RWPE1 (cell line): Measurements from ENCODE around the gene UHRF1.
"Not testable (repeated sequence)": the region's sequence is repeated elsewhere in the genome, so short reads cannot be mapped to it uniquely, and the experiment has no call there.

ENCODE experiments used
- CTCF ChIA-PET: fragments of 350-600 bp; sonication (Branson Sonifier 250); formaldehyde crosslinking; extraction: SDS; loops from one replicate; lab custom pipeline; 2021; lab: Yijun Ruan, JAX
- POLR2A ChIA-PET: fragments of 400-600 bp; formaldehyde crosslinking; extraction: SDS; loops from one replicate; lab custom pipeline; 2020; ENCODE audit warnings: antibody characterized with exemption; ENCODE audit not compliant: low non-redundant PET; lab: Yijun Ruan, JAX
- DNase-seq: peaks from one replicate; pipeline ENCODE4 v3.0.0; 2012; ENCODE audit warnings: low spot score
- H3K27ac ChIP-seq: fragments of 450-650 bp; 2 replicates; pipeline ENCODE4 v1.5.1; 2017
- TF ChIP-seq, protein P1 (sequence below): fragments of 450-650 bp; conservative IDR thresholded peaks from 2 replicates; pipeline ENCODE4 v1.5.1; 2017; ENCODE audit warnings: low read depth, mild to moderate bottlenecking

UHRF1 gene

DNA sequence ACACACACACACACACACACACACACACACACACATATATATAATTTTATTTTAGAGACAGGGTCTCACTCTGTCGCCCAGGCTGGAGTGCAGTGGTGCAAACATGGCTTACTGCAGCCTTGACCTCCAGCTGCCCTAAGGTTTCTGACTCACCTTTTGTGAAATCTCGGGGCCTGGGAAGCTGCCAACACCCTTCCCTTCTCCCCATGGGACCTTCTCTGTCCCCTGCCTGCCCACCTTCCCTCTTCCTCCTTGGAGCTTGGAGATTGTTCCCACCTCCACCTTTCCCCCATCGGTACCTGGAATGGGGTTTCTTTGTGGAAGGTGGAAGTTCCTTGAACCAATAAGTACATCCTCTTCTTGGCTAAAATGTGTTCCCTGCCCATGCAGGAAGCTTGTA is 12.9 kb upstream of the UHRF1 start:
- peak; percentile 56 for DNase-seq
- TF ChIP-seq, protein P1, sequence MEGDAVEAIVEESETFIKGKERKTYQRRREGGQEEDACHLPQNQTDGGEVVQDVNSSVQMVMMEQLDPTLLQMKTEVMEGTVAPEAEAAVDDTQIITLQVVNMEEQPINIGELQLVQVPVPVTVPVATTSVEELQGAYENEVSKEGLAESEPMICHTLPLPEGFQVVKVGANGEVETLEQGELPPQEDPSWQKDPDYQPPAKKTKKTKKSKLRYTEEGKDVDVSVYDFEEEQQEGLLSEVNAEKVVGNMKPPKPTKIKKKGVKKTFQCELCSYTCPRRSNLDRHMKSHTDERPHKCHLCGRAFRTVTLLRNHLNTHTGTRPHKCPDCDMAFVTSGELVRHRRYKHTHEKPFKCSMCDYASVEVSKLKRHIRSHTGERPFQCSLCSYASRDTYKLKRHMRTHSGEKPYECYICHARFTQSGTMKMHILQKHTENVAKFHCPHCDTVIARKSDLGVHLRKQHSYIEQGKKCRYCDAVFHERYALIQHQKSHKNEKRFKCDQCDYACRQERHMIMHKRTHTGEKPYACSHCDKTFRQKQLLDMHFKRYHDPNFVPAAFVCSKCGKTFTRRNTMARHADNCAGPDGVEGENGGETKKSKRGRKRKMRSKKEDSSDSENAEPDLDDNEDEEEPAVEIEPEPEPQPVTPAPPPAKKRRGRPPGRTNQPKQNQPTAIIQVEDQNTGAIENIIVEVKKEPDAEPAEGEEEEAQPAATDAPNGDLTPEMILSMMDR = no peak
- ChIA-PET CTCF (no interaction called here), POLR2A (no interaction called here)
- peak overlapping the region; percentile 53 for H3K27ac ChIP-seq

DNA sequence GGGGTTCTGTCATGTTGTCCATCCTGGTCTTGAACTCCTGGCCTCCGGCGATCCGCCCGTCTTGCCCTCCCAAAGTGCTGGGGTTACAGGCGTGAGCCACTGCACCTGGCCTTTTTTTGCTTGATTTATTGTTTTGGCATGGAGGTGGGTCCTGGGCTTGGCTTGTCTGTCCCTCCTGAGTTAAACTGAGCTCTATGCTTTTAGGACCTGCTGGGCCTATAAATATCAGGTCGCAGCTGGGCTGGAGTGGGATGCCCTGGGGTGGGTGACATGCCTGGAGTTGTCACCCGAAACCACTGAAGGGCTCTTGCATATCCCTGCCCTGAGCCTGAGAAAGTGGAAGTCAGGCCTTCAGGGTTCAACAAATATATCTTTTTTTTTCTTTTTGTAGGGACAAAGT is 12.2 kb upstream of the UHRF1 start:
- peak overlapping the region; percentile 53 for H3K27ac ChIP-seq
- TF ChIP-seq, protein P1 = no peak
- no peak for DNase-seq
- CTCF ChIA-PET = no interaction called here
- POLR2A ChIA-PET = no interaction called here

DNA sequence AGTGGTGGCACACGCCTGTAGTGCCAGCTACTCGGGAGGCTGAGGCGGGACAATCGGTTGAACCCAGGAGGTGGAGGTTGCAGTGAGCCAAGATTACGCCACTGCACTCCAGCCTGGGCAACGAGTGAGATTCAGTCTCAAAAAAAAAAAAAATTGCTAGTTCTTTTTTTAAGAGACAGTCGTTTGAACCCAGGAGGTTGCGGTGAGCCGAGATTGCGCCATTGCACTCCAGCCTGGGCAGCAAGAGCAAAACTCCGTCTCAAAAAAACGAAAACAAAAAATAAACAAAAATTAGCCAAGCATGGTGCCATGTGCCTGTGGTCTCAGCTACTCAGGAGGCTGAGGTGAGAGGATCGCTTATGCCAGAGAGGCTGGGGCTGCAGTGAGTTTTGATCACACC is 8.4 kb upstream of the UHRF1 start:
- H3K27ac ChIP-seq, DNase-seq, POLR2A ChIA-PET, CTCF ChIA-PET: not testable (repeated sequence)

DNA sequence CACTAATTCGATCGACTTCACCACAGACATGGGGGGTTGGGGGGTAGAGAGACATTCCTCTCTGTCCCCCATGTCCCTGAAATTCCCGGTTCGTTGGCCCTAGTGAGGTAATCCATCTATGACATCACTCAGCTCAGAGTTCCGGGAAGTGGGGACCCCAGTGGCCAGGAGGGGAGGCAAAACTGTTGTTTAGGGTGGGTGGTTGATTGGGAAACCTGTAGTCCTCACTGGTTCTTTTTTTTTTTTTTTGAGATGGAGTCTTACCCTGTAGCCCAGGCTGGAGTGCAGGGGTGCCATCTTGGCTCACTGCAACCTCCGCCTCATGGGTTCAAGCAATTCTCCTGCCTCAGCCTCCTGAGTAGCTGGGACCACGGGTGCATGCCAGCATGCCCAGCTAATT is 6.5 kb upstream of the UHRF1 start, which contains the start of gene ARRDC5:
Gene ARRDC5, minus strand, starts transcription at position 101 of the 400 bp plus-strand sequence. Its CDS starts 71 bp downstream, at position 30.
- TF ChIP-seq, protein P1 = no peak
- DNase-seq = no peak
- POLR2A ChIA-PET = no interaction called here
- CTCF ChIA-PET = no interaction called here
- 0 out of 2 replicates have a peak within 1 kb of the TSS, but pooled peaks have one; percentile 3 for H3K27ac ChIP-seq

DNA sequence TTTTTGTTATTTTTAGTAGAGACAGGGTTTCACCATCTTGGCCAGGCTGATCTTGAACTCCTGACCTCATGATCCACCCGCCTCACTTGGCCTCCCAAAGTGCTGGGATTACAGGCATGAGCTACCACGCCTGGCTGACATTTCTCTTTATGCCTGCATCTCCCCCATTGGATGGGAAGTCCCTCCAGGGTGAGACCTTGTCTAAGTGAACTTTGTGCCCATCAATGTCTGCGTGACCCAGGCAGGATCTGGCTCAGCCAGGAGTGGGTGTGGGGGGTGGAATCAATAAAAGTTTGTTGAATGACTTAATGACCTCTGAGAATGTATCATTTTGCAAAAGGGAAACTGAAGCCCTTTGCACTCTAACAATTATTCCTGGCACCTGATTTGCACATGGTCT is 4.8 kb upstream of the UHRF1 start:
- H3K27ac ChIP-seq = no peak overlapping the region
- no peak for DNase-seq
- ChIA-PET CTCF (no interaction called here), POLR2A (no interaction called here)
- TF ChIP-seq, protein P1 = no peak

DNA sequence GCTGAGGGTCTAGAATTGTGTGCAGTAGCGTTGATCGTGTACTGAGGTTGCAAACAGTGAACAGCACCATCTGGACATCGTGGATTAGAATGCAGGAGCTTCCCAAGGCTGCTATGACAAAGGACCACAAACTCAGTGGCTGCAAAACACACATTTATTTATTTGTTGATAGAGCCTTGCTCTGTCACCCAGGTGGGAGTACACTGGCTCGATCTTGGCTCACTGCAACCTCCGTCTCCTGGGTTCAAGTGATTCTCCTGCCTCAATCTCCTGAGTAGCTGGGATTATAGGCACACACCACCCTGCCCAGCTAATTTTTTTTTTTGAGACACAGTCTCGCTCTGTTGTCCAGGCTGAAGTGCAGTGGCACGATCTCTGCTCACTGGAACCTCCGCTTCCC is 2.3 kb upstream of the UHRF1 start:
- ChIA-PET CTCF (interaction anchor here (1.0 kb wide), 1 partner anchor 36 kb away, joined by 7 read pairs; no protein-coding TSS in a partner anchor), POLR2A (no interaction called here)
- DNase-seq = no peak
- TF ChIP-seq, protein P1 = no peak
- peak overlapping the region; percentile 26; the same call in 1 of the 2 replicates for H3K27ac ChIP-seq

DNA sequence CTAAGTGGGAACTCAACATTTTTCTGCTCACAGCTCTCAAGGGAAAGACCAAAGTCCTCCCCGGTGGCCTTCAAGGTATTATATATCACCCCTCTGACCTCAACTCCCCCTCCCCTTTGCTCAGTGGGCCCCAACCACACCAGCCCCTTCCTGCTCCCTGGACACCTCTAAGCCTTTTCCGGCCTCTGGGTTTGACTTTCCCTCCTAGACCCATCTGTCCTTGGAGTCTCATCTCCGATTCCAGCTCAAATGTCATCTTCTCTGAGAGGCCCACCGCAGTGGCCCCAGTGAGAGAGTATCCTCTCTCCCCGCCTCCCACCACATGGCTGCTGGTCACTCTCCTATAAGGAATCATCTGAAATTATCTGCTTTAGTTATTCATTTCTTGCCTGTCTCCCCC is 941 bp upstream of the UHRF1 start:
- peak overlapping the region; percentile 94 for H3K27ac ChIP-seq
- CTCF ChIA-PET = interaction anchor here (0.6 kb wide), 1 partner anchor 93 kb away, joined by 3 read pairs; no protein-coding TSS in a partner anchor
- DNase-seq = no peak
- TF ChIP-seq, protein P1 = no peak
- POLR2A ChIA-PET = no interaction called here
